Measurements from ENCODE around the gene SPNS3.

SPNS3 gene

GRCh38 chr17:4502466-4503154 is 68.9 kb downstream of the SPNS3 start:
- no peak overlapping the region for H3K9ac ChIP-seq (ENCODE audit: low read length)
- no peaks in the 10 kb centered on the region for H3K36me3 ChIP-seq (ENCODE audit: control insufficient read depth, insufficient read depth, low read length)
- H3K4me3 ChIP-seq (ENCODE audit: low read length): no peak overlapping the region
- H3K27me3 ChIP-seq (ENCODE audit: control insufficient read depth, insufficient read depth, low read length): peaks cover 9% of the 10 kb centered on the region
- H3K27ac ChIP-seq (ENCODE audit: low read depth, low read length): no peak overlapping the region
- no peaks in the 10 kb centered on the region for H3K4me1 ChIP-seq (ENCODE audit: control insufficient read depth, insufficient read depth, low read length)

DNA sequence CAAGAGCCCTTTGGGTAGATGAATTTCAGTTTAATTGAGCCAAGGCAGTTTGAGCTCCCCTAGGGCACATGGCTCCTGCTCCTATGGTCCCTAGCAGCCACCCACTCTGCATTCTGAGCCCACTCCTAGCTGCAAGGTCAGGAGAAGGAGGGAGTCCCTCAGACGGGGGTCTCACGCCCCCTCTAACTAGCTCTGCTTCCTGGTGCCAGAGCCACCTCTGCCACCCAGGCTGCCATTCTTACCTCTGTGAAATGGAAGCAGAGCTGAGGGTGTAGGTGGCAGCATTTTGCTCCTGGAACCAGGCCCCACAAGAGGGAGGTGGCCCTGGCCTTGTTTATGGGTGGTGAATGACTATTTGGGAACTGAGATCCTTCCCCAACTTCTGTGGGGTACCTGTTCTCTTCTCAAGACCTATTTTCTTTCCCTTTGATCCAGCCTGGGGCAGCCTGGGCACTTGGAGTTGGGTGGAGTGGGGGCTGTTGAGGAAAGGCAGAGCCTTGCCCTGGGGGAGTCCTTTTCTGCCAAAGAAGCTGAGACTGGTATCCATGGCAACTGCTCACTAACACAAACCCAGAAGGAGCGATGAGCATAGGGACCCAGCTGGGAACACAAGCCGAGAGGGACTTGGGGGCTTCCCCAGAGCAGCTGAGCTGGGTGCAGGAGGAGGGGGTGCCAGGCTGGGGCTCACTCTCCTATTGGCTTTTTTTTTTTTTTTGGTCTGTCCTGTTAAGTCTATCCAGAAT is 69.7 kb downstream of the SPNS3 start:
- Histone ChIP-seq H3K4me3 (ENCODE audit: low read length) (no peak overlapping the region), H3K27ac (ENCODE audit: low read depth, low read length) (no peak overlapping the region), H3K36me3 (ENCODE audit: control insufficient read depth, insufficient read depth, low read length) (no peaks in the 10 kb centered on the region), H3K4me1 (ENCODE audit: control insufficient read depth, insufficient read depth, low read length) (no peaks in the 10 kb centered on the region), H3K9ac (ENCODE audit: low read length) (no peak overlapping the region), H3K27me3 (ENCODE audit: control insufficient read depth, insufficient read depth, low read length) (peaks cover 9% of the 10 kb centered on the region)

DNA sequence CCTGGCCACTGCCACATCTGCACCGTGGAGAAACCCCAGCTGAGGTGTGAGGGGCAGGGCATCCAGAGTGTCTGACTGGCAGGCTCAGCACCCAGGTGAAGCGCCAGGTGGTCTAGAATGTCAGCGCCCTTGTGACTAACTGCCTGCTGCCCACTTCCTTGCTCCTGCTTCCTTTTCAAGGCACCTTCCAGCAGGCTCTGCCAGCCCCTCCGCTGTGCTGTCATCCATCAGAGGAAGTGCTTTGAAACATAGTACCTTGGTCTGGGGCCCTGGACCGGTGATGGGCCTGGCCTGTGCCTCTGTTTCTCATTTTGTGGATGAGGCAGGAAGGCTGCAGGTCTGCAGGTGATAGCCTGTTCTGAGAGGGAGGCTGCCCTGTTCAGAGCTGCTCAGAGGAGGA is 70.4 kb downstream of the SPNS3 start:
- Histone ChIP-seq H3K4me3 (ENCODE audit: low read length) (no peak overlapping the region), H3K9ac (ENCODE audit: low read length) (no peak overlapping the region), H3K36me3 (ENCODE audit: control insufficient read depth, insufficient read depth, low read length) (no peaks in the 10 kb centered on the region), H3K27ac (ENCODE audit: low read depth, low read length) (no peak overlapping the region), H3K4me1 (ENCODE audit: control insufficient read depth, insufficient read depth, low read length) (no peaks in the 10 kb centered on the region), H3K27me3 (ENCODE audit: control insufficient read depth, insufficient read depth, low read length) (peaks cover 9% of the 10 kb centered on the region)

DNA sequence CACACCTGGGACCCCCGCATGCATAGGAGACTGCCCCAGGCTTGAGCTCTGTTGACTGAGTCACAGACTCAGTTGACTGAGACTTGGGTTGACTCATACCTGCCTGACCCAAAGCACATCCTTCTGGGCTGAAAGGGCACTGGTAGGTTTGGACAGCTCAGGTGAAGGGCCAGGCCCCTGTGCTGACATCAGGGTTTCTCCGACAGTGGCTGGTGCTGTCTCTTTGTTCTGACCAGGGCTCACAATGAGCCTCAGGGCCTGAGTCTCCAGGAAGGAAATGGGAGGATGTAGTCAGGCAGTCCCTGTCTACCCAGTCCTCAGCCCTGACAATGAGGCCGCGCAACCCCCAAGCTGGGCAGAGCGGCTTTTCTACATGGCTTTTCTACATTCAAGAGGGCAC is 71.4 kb downstream of the SPNS3 start:
- no peak overlapping the region for H3K9ac ChIP-seq (ENCODE audit: low read length)
- H3K4me3 ChIP-seq (ENCODE audit: low read length): no peak overlapping the region
- no peaks in the 10 kb centered on the region for H3K4me1 ChIP-seq (ENCODE audit: control insufficient read depth, insufficient read depth, low read length)
- H3K36me3 ChIP-seq (ENCODE audit: control insufficient read depth, insufficient read depth, low read length): no peaks in the 10 kb centered on the region
- H3K27me3 ChIP-seq (ENCODE audit: control insufficient read depth, insufficient read depth, low read length): peaks cover 9% of the 10 kb centered on the region
- H3K27ac ChIP-seq (ENCODE audit: low read depth, low read length): no peak overlapping the region

DNA sequence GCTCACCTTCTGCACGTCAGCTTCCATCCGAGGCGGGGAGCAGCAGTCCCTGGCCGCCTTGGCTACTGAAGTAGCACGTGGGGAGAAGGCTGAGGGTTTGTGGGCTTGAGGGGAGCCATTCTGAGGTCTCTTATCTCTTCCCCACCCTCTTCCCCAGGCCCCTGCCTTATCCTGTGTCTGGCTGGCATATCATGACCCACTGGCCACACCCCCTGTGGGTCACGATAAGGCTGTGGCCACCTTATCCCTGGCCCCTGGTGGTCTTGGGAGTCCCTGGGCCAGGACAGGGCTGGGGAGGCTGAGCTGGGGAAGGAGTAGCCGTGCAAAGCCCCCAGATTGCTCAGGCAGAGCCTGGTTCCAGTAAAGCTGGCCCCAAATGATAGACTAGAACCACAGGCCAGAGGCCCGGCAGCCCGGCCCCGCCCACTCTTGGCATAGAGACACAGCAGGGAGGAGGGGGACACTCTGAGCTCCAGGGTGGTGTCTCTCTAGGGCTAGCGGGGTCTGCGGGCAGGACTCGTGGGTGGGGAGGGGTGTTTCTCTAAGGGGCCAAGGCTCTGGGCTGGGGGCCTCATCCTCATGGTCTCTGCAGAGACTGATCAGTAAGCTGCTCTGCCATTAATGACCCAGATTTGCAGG is 72.6 kb downstream of the SPNS3 start:
- no peaks in the 10 kb centered on the region for H3K4me1 ChIP-seq (ENCODE audit: control insufficient read depth, insufficient read depth, low read length)
- H3K27ac ChIP-seq (ENCODE audit: low read depth, low read length): no peak overlapping the region
- no peaks in the 10 kb centered on the region for H3K36me3 ChIP-seq (ENCODE audit: control insufficient read depth, insufficient read depth, low read length)
- H3K9ac ChIP-seq (ENCODE audit: low read length): no peak overlapping the region
- no peak overlapping the region for H3K4me3 ChIP-seq (ENCODE audit: low read length)
- peaks cover 3% of the 10 kb centered on the region for H3K27me3 ChIP-seq (ENCODE audit: control insufficient read depth, insufficient read depth, low read length)

DNA sequence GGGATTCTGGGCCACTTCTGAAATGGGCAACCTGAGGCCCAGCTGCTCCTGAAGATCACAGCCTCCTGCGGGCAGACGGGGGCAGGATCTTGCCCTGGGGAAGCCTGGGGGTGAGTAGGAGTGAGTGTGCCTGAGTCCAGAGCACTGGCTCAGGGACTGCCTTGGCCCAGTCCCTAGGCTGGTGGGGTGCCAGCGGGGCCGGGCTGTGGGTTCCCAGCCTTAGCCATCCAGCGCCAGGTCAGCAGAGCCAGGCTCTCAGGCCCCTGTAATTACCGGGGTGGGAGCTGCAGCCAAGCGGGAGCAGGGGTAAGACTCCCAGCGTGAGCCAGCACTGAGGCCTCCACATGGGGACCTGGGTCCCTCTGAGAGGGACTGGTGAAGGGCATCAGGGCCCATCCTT is 73.2 kb downstream of the SPNS3 start:
- no peak overlapping the region for H3K9ac ChIP-seq (ENCODE audit: low read length)
- no peak overlapping the region for H3K27ac ChIP-seq (ENCODE audit: low read depth, low read length)

GRCh38 chr17:4507361-4508111 is 73.8 kb downstream of the SPNS3 start:
- no peak overlapping the region for H3K27ac ChIP-seq (ENCODE audit: low read depth, low read length)
- no peaks in the 10 kb centered on the region for H3K4me1 ChIP-seq (ENCODE audit: control insufficient read depth, insufficient read depth, low read length)
- no peaks in the 10 kb centered on the region for H3K36me3 ChIP-seq (ENCODE audit: control insufficient read depth, insufficient read depth, low read length)
- H3K9ac ChIP-seq (ENCODE audit: low read length): no peak overlapping the region
- no peak overlapping the region for H3K4me3 ChIP-seq (ENCODE audit: low read length)
- peaks cover 3% of the 10 kb centered on the region for H3K27me3 ChIP-seq (ENCODE audit: control insufficient read depth, insufficient read depth, low read length)

More for the DNA sequence above, 73.2 kb downstream of the SPNS3 start:
- Histone ChIP-seq H3K4me3 (ENCODE audit: low read length) (no peak overlapping the region), H3K36me3 (ENCODE audit: control insufficient read depth, insufficient read depth, low read length) (no peaks in the 10 kb centered on the region), H3K4me1 (ENCODE audit: control insufficient read depth, insufficient read depth, low read length) (no peaks in the 10 kb centered on the region), H3K27me3 (ENCODE audit: control insufficient read depth, insufficient read depth, low read length) (peaks cover 3% of the 10 kb centered on the region)

GRCh38 chr17:4508207-4508606 is 74.5 kb downstream of the SPNS3 start:
- no peak overlapping the region for H3K4me3 ChIP-seq (ENCODE audit: low read length)
- no peak overlapping the region for H3K9ac ChIP-seq (ENCODE audit: low read length)
- H3K27ac ChIP-seq (ENCODE audit: low read depth, low read length): no peak overlapping the region
- H3K27me3 ChIP-seq (ENCODE audit: control insufficient read depth, insufficient read depth, low read length): no peaks in the 10 kb centered on the region
- no peaks in the 10 kb centered on the region for H3K36me3 ChIP-seq (ENCODE audit: control insufficient read depth, insufficient read depth, low read length)
- H3K4me1 ChIP-seq (ENCODE audit: control insufficient read depth, insufficient read depth, low read length): no peaks in the 10 kb centered on the region

DNA sequence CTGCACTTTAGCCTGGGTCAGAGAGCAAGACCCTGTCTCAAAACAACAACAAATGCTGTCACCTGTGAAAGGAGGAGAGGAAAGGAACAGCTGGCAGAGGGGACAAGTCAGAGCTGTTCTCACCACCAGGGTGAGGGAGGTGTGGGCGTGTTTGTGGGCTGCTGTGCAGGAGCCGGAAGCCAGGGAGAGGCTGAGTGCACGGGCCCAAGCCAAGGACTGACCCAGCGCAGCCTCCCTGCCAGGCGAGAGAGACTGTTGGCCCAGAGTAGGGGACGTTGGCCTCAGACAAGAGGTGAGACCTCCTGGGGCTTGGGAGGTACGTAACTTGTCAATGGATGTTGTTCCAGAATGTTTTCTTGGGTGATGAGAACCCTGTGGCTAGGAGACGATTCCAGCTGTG is 75.7 kb downstream of the SPNS3 start:
- no peak overlapping the region for H3K4me3 ChIP-seq (ENCODE audit: low read length)
- H3K4me1 ChIP-seq (ENCODE audit: control insufficient read depth, insufficient read depth, low read length): no peaks in the 10 kb centered on the region
- no peaks in the 10 kb centered on the region for H3K27me3 ChIP-seq (ENCODE audit: control insufficient read depth, insufficient read depth, low read length)
- no peaks in the 10 kb centered on the region for H3K36me3 ChIP-seq (ENCODE audit: control insufficient read depth, insufficient read depth, low read length)
- H3K9ac ChIP-seq (ENCODE audit: low read length): no peak overlapping the region
- no peak overlapping the region for H3K27ac ChIP-seq (ENCODE audit: low read depth, low read length)

GRCh38 chr17:4509923-4510617 is 76.3 kb downstream of the SPNS3 start:
- H3K36me3 ChIP-seq (ENCODE audit: control insufficient read depth, insufficient read depth, low read length): no peaks in the 10 kb centered on the region
- H3K9ac ChIP-seq (ENCODE audit: low read length): no peak overlapping the region
- no peak overlapping the region for H3K27ac ChIP-seq (ENCODE audit: low read depth, low read length)
- no peaks in the 10 kb centered on the region for H3K27me3 ChIP-seq (ENCODE audit: control insufficient read depth, insufficient read depth, low read length)
- H3K4me3 ChIP-seq (ENCODE audit: low read length): no peak overlapping the region
- no peaks in the 10 kb centered on the region for H3K4me1 ChIP-seq (ENCODE audit: control insufficient read depth, insufficient read depth, low read length)

DNA sequence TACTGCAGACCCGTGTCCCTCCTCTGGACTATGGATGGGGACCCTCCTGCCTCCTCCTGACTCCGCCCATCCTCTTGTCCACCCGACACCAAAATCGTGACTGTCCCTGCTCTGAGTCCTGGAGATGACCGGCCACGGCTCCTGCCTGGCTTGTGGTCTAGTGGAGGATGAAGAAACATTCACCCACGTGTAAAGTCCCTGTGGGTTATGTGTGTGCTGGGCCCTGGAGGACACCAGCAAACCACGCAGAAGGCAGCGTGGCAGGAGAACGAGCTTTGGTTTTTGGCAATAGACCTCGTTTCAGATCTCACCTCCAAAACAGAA is 76.8 kb downstream of the SPNS3 start:
- no peak overlapping the region for H3K27ac ChIP-seq (ENCODE audit: low read depth, low read length)
- H3K4me1 ChIP-seq (ENCODE audit: control insufficient read depth, insufficient read depth, low read length): no peaks in the 10 kb centered on the region
- H3K9ac ChIP-seq (ENCODE audit: low read length): no peak overlapping the region
- no peaks in the 10 kb centered on the region for H3K36me3 ChIP-seq (ENCODE audit: control insufficient read depth, insufficient read depth, low read length)
- no peaks in the 10 kb centered on the region for H3K27me3 ChIP-seq (ENCODE audit: control insufficient read depth, insufficient read depth, low read length)
- H3K4me3 ChIP-seq (ENCODE audit: low read length): no peak overlapping the region
